ENCODE results near the gene ENTHD1. TPM values are rescaled to one million over a fixed set of nuclear protein-coding genes. Genes with fewer than 3 reads are reported as not detected.

The ENTHD1 gene
- polyA plus RNA-seq, 1 donor from 2014 or later = not detected

GRCh38 chr22:39723463-39723862, 170.1 kb downstream of the ENTHD1 start:
- Histone ChIP-seq H3K4me2 (ENCODE audit: low read length) (no peak overlapping the region), H3K79me2 (replicated peaks; ENCODE audit: insufficient read depth, low read length) (no peaks in the 10 kb centered on the region), H3K9me3 (ENCODE audit: low read length) (no peaks in the 10 kb centered on the region), H3K27ac (ENCODE audit: low read length) (no peak overlapping the region), H4K20me1 (ENCODE audit: insufficient read depth) (no peaks in the 10 kb centered on the region), H3K9me2 (ENCODE audit: insufficient read depth, low read length) (no peaks in the 10 kb centered on the region), H2AFZ (ENCODE audit: low read depth, low read length) (no peak overlapping the region), H3F3A (ENCODE audit: insufficient read depth, low read length, poor library complexity, severe bottlenecking) (no peaks in the 10 kb centered on the region), H3K9ac (ENCODE audit: low read length) (no peak overlapping the region), H3K27me3 (ENCODE audit: insufficient read depth, low read depth, low read length) (no peaks in the 10 kb centered on the region), H3K36me3 (ENCODE audit: insufficient read depth, low read length) (no peaks in the 10 kb centered on the region), H3K4me3 (ENCODE audit: low read length) (no peak overlapping the region)
- no peak for TF ChIP-seq MXI1 (conservative IDR thresholded peaks at IDR 0.05; ENCODE audit: poor library complexity, severe bottlenecking)

GRCh38 chr22:39722501-39722900, 171.1 kb downstream of the ENTHD1 start:
- no peak overlapping the region for H3K4me3 ChIP-seq (ENCODE audit: low read length)
- H4K20me1 ChIP-seq (ENCODE audit: insufficient read depth) = no peaks in the 10 kb centered on the region
- H3K36me3 ChIP-seq (ENCODE audit: insufficient read depth, low read length) = no peaks in the 10 kb centered on the region
- H3K79me2 ChIP-seq (replicated peaks; ENCODE audit: insufficient read depth, low read length) = no peaks in the 10 kb centered on the region
- no peaks in the 10 kb centered on the region for H3F3A ChIP-seq (ENCODE audit: insufficient read depth, low read length, poor library complexity, severe bottlenecking)
- H3K27ac ChIP-seq (ENCODE audit: low read length) = no peak overlapping the region
- no peak overlapping the region for H2AFZ ChIP-seq (ENCODE audit: low read depth, low read length)
- no peaks in the 10 kb centered on the region for H3K9me3 ChIP-seq (ENCODE audit: low read length)
- H3K9ac ChIP-seq (ENCODE audit: low read length) = no peak overlapping the region
- H3K27me3 ChIP-seq (ENCODE audit: insufficient read depth, low read depth, low read length) = no peaks in the 10 kb centered on the region
- TF ChIP-seq SMC3 (conservative IDR thresholded peaks at IDR 0.05; ENCODE audit: poor library complexity) = no peak
- no peak for TF ChIP-seq EZH2 (IDR thresholded peaks at IDR 0.05; ENCODE audit: borderline replicate concordance, insufficient read depth, low read length, poor library complexity, severe bottlenecking)
- no peak for TF ChIP-seq CTCF (IDR thresholded peaks at IDR 0.05; ENCODE audit: poor library complexity, severe bottlenecking)
- TF ChIP-seq POLR2AphosphoS5 (IDR thresholded peaks at IDR 0.05) = no peak
- TF ChIP-seq REST (IDR thresholded peaks at IDR 0.05; ENCODE audit: borderline replicate concordance) = no peak
- no peak for TF ChIP-seq EP300 (conservative IDR thresholded peaks at IDR 0.05; ENCODE audit: poor library complexity, severe bottlenecking)
- no peak for TF ChIP-seq MXI1 (conservative IDR thresholded peaks at IDR 0.05; ENCODE audit: poor library complexity, severe bottlenecking)
- TF ChIP-seq RAD21 (conservative IDR thresholded peaks at IDR 0.05) = no peak
- no peak for TF ChIP-seq TAF1 (IDR thresholded peaks at IDR 0.05; ENCODE audit: low read depth)
- no peak overlapping the region for H3K4me2 ChIP-seq (ENCODE audit: low read length)
- no peaks in the 10 kb centered on the region for H3K9me2 ChIP-seq (ENCODE audit: insufficient read depth, low read length)

- no peaks in the 10 kb centered on the region for H4K20me1 ChIP-seq (ENCODE audit: insufficient read depth)
- H3K9me2 ChIP-seq (ENCODE audit: insufficient read depth, low read length) = no peaks in the 10 kb centered on the region
- H2AFZ ChIP-seq (ENCODE audit: low read depth, low read length) = no peak overlapping the region
- TF ChIP-seq CTCF (IDR thresholded peaks at IDR 0.05; ENCODE audit: poor library complexity, severe bottlenecking) = no peak
- TF ChIP-seq REST (IDR thresholded peaks at IDR 0.05; ENCODE audit: borderline replicate concordance) = no peak
- no peak for TF ChIP-seq POLR2AphosphoS5 (IDR thresholded peaks at IDR 0.05)
- TF ChIP-seq MXI1 (conservative IDR thresholded peaks at IDR 0.05; ENCODE audit: poor library complexity, severe bottlenecking) = no peak
- TF ChIP-seq SMC3 (conservative IDR thresholded peaks at IDR 0.05; ENCODE audit: poor library complexity) = no peak
- no peak for TF ChIP-seq EP300 (conservative IDR thresholded peaks at IDR 0.05; ENCODE audit: poor library complexity, severe bottlenecking)
- no peak for TF ChIP-seq TAF1 (IDR thresholded peaks at IDR 0.05; ENCODE audit: low read depth)
- no peak for TF ChIP-seq EZH2 (IDR thresholded peaks at IDR 0.05; ENCODE audit: borderline replicate concordance, insufficient read depth, low read length, poor library complexity, severe bottlenecking)
- TF ChIP-seq RAD21 (conservative IDR thresholded peaks at IDR 0.05) = no peak
- no peak overlapping the region for H3K27ac ChIP-seq (ENCODE audit: low read length)
- H3K79me2 ChIP-seq (replicated peaks; ENCODE audit: insufficient read depth, low read length) = no peaks in the 10 kb centered on the region
- no peaks in the 10 kb centered on the region for H3F3A ChIP-seq (ENCODE audit: insufficient read depth, low read length, poor library complexity, severe bottlenecking)
- no peak overlapping the region for H3K9ac ChIP-seq (ENCODE audit: low read length)
- H3K36me3 ChIP-seq (ENCODE audit: insufficient read depth, low read length) = no peaks in the 10 kb centered on the region
- H3K4me3 ChIP-seq (ENCODE audit: low read length) = no peak overlapping the region
- H3K9me3 ChIP-seq (ENCODE audit: low read length) = no peaks in the 10 kb centered on the region
- H3K27me3 ChIP-seq (ENCODE audit: insufficient read depth, low read depth, low read length) = no peaks in the 10 kb centered on the region
- no peak overlapping the region for H3K4me2 ChIP-seq (ENCODE audit: low read length)
Observed at GRCh38 chr22:39722032-39722325, 171.6 kb downstream of the ENTHD1 start.
